ENCODE results near the gene CRYBG1.

Gene CRYBG1

GRCh38 chr6:106458021-106458986 is 97.8 kb downstream of the CRYBG1 start:
- no peaks in the 10 kb centered on the region for H3K36me3 ChIP-seq
- peaks cover 67% of the 10 kb centered on the region for H3K27me3 ChIP-seq
- TF ChIP-seq CTCF (IDR thresholded peaks at IDR 0.05; ENCODE audit: low read depth, low read length) = no peak
- no peaks in the 10 kb centered on the region for H3K4me1 ChIP-seq
- H3K4me3 ChIP-seq (ENCODE audit: low read depth, low read length) = no peak overlapping the region
- H3K9me3 ChIP-seq = no peaks in the 10 kb centered on the region
- DNase-seq = no peak

- Histone ChIP-seq H3K9me3 (no peaks in the 10 kb centered on the region), H3K4me3 (ENCODE audit: low read depth, low read length) (no peak overlapping the region), H3K36me3 (no peaks in the 10 kb centered on the region), H3K4me1 (no peaks in the 10 kb centered on the region), H3K27me3 (peaks cover 68% of the 10 kb centered on the region)
- no peak for TF ChIP-seq CTCF (IDR thresholded peaks at IDR 0.05; ENCODE audit: low read depth, low read length)
- DNase-seq = no peak
Measured at GRCh38 chr6:106460481-106460880, 100.0 kb downstream of the CRYBG1 start.

- peaks cover 67% of the 10 kb centered on the region for H3K27me3 ChIP-seq
- H3K36me3 ChIP-seq = no peaks in the 10 kb centered on the region
- no peak for TF ChIP-seq CTCF (IDR thresholded peaks at IDR 0.05; ENCODE audit: low read depth, low read length)
- no peaks in the 10 kb centered on the region for H3K4me1 ChIP-seq
- no peak overlapping the region for H3K4me3 ChIP-seq (ENCODE audit: low read depth, low read length)
- no peaks in the 10 kb centered on the region for H3K9me3 ChIP-seq
- DNase-seq = no peak
Measured at GRCh38 chr6:106461084-106461483, 100.6 kb downstream of the CRYBG1 start.

GRCh38 chr6:106462923-106463557 is 102.5 kb downstream of the CRYBG1 start:
- DNase-seq = no peak
- TF ChIP-seq CTCF (IDR thresholded peaks at IDR 0.05; ENCODE audit: low read depth, low read length) = no peak
- no peaks in the 10 kb centered on the region for H3K36me3 ChIP-seq
- H3K4me3 ChIP-seq (ENCODE audit: low read depth, low read length) = no peak overlapping the region
- no peaks in the 10 kb centered on the region for H3K4me1 ChIP-seq
- H3K27me3 ChIP-seq = peaks cover 59% of the 10 kb centered on the region
- H3K9me3 ChIP-seq = no peaks in the 10 kb centered on the region

GRCh38 chr6:106466211-106466610 is 105.7 kb downstream of the CRYBG1 start:
- DNase-seq = no peak
- Histone ChIP-seq H3K27me3 (peaks cover 50% of the 10 kb centered on the region), H3K9me3 (no peaks in the 10 kb centered on the region), H3K36me3 (no peaks in the 10 kb centered on the region), H3K4me1 (no peaks in the 10 kb centered on the region), H3K4me3 (ENCODE audit: low read depth, low read length) (no peak overlapping the region)
- no peak for TF ChIP-seq CTCF (IDR thresholded peaks at IDR 0.05; ENCODE audit: low read depth, low read length)

GRCh38 chr6:106468935-106469334 is 108.4 kb downstream of the CRYBG1 start:
- peaks cover 44% of the 10 kb centered on the region for H3K27me3 ChIP-seq

More at GRCh38 chr6:106468935-106469334, 108.4 kb downstream of the CRYBG1 start:
- Histone ChIP-seq H3K4me3 (ENCODE audit: low read depth, low read length) (no peak overlapping the region), H3K4me1 (no peaks in the 10 kb centered on the region), H3K9me3 (no peaks in the 10 kb centered on the region), H3K36me3 (no peaks in the 10 kb centered on the region)
- TF ChIP-seq CTCF (IDR thresholded peaks at IDR 0.05; ENCODE audit: low read depth, low read length) = no peak
- no peak for DNase-seq
